C1 segment of cervical spinal cord (tissue), 14 donors: ENCODE data around the gene USP33.
A peak's percentile ranks its signal among the peaks of the same experiment; 100 is the strongest.
"Not testable (repeated sequence)": the region's sequence is repeated elsewhere in the genome, so short reads cannot be mapped to it uniquely, and the experiment has no call there.

ENCODE experiments used
- DNase-seq, 14 donors: peaks; one replicate each; lab custom pipeline; 2025; lab: John Stamatoyannopoulos, UW

The USP33 gene

DNA sequence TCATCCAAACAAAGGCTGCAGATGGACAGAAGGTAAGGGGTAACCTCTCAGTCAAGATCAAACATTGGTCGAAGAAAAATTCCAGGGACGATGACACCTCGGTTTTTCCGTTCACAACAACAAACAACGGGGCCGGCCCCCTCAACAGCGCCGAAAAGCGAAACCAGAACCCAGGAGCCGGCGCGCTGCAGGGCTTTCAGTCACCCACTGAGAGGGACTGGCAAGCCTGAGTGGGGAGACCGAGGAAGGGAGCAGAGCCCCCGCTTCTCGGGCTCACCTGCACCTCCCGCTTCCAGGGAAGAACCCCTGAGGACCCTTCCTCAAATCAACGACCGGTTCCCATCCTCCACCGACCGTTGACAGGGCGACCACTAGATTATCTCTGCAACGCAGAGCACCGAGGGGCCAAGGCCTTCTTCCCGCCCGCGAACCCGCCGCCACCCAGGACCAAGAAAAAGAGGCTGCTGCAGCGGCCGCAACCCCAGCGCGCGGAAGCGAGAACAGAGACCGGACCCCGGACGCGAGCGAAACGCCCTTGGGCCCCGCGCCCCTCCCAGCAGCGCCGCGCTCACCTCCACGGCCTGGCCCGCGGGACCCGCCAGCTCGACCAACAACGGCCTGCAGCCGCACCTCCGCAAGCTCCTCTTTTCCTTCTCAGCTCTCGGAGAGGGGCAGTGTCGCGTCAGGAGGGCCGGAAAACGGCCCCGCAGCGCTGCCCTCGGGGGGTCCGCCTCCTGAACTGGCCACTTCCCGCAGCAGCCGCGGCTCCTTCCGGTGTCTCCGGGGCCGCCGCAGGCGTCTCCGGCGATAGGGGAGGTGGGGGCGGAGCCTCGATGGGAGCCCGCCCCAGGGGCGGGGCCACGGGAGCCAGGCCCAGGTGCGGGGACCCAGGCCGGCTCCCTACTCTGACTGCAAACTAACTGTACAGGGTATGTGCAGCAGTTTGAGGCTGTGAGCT, at the start of gene USP33:
Gene USP33, minus strand, starts transcription at position 782 of the 958 bp plus-strand sequence. CDS start 18,155 bp downstream, outside the sequence.
- DNase-seq, result peak; percentile 8 to 89 (median 71)

- DNase-seq, result no peak
Observed at GRCh38 chr1:77803371-77803770, 43.7 kb upstream of the USP33 start.

DNA sequence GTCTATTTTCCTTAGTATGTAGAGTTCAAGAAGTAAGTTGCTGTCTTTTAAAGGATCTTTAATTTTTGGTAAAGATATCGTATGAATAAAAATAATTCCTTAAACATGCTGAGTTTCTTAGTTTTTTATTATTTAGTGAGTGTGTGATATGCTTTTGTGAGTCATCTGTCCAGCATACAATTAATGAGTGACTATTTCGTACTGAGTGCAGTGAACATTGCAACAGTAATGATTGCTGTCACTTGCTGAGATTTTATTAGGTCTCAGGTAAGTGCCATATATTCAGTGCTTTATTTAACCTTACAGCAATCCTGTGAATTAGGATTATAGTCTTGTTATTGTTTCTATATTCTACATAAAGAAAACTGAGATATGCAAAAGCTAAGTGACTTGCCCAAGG, 42.4 kb upstream of the USP33 start:
- DNase-seq, result no peak

DNA sequence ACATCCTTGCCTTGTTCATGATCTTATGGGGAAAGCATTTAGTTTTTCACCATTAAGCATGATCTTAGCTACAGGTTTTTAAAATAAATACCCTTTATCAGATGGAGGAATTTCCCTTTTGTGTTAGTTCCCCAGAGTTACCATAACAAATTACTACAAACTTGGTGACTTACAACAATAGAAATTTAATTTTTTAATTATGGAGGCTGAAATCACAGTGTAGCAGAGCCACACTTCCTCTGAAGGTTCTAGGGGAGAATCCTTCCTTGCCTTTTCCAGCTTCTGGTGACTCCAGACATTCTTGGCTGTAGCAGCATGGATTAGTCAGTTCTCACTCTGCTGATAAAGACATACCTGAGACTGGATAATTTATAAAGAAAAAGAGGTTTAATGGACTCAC, 38.3 kb upstream of the USP33 start:
- DNase-seq, result no peak

- peak in 10 of 14 donors; percentile 0 to 43 (median 24) for DNase-seq
Observed at GRCh38 chr1:77796695-77797405, 37.2 kb upstream of the USP33 start.

DNA sequence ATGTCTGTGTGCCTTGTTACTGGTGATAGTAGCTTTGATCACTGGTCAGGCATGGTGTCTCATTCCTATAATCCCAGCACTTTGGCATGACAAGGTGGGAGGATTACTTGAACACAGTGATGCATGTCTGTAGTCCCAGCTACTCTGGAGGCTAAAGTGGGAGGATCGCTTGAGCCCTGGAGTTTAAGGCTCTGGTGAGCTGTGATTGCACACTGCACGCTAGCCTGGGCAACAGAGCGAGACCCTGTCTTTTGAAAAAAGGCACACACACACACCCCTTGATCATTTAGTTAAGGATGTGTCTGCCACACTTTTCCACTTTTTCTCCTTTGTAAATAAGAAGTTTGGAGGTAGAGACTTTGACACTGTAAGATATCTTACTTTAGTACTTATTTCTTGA, 34.9 kb upstream of the USP33 start:
- DNase-seq, result no peak

GRCh38 chr1:77786093-77786741, 26.6 kb upstream of the USP33 start:
- DNase-seq, result not testable (repeated sequence)

- DNase-seq, result no peak
Observed at GRCh38 chr1:77783141-77783540, 23.5 kb upstream of the USP33 start.

DNA sequence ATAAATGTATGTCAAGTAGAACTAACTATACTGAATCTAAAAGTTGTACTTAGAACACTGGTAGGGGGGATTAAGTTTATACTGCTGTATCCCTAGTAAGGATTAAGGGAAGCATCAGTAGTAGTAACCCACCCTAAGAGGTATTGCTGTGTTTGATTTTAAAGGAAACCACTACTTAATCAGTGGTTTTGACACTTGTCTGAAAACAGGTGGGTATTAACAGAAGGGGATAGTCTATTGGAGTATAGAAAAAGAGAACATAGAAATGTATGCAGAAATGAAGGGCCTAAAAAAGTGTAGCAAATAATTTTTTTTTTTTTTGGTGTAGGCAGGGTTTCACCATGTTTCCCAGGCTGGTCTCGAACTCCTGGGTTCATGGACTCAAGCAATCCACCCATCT, 22.0 kb upstream of the USP33 start:
- DNase-seq, result no peak

- peak; percentile 27 to 96 (median 81) for DNase-seq
Observed at GRCh38 chr1:77779529-77780281, 20.1 kb upstream of the USP33 start, which contains the start of gene MIGA1. Gene MIGA1, plus strand, starts transcription at chr1:77779649. Its CDS starts 3,604 bp downstream, at chr1:77783253.

- DNase-seq, result no peak
Observed at GRCh38 chr1:77776007-77776700, 16.5 kb upstream of the USP33 start.

DNA sequence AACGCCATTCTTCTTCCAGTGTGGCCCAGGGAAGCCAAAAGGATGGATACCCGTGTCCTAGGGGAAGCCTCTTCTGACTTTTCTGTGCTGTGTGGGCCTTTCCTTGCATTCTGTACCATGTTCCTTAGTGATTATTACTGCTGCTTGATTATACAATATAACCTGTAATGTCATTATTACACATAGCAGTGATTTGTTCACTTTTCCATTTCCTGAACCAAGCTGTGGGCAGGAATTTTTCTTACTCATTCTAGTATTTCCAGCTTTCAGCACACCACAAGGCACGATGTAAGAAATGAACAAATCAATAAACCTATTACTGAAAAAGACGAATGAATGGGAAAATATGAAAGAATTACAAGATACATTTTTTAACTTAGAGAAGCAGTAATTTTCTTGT, 8.4 kb upstream of the USP33 start:
- DNase-seq, result no peak

- DNase-seq, result no peak
Observed at GRCh38 chr1:77762072-77762476, 2.4 kb upstream of the USP33 start.

DNA sequence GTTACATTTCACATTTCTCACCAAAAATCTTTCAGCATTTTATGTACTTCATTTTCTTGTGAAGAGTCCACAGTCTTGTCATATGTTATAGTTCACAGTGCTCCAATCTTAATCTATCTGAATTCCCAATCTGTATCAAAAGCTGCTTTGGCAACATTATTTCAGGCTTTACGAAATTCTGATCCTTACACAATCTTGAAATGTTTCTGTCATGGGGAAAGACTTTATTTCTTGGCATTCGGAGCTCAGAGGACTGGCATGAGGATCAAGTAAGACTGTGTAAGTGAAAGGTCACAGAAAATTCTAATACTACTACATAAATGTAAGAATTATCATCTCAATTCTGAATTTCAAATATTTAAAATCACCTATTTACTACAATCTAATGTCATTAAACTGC, 2.0 kb downstream of the USP33 start:
- DNase-seq, result no peak

- DNase-seq, result no peak
Observed at GRCh38 chr1:77757066-77757584, 2.5 kb downstream of the USP33 start.

DNA sequence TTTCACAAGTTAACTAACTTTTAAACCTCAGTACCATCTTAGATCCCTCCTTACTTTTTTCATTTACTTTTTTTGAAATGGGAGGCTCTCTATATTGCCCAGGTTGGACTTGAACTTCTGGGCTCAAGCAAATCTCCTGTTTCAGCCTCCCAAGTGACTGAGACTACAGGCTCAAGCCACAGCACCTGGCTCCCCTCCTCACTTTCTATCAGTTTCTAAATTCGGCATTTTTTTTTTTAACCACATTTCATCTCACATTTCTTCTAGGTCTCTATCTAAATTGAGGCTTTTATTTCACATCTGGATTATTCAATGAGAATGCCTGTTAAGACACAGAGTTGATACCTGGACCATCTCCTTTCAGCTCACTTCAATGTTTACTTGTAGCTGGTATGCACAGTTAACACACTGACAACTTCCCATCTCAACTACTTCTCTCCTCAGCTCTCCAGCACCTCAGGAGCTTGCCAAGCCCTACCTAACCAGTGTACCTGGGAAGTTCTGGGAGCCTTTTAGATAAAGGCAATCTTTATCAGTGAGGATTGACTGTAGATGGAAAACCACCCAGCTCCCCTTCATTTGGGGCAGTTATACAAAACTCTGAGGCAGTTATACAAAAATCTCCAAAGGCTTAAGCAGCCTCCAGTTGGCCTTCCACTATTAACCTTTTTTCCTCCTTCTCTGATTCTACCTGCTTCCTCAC, 3.4 kb downstream of the USP33 start:
- DNase-seq, result no peak

DNA sequence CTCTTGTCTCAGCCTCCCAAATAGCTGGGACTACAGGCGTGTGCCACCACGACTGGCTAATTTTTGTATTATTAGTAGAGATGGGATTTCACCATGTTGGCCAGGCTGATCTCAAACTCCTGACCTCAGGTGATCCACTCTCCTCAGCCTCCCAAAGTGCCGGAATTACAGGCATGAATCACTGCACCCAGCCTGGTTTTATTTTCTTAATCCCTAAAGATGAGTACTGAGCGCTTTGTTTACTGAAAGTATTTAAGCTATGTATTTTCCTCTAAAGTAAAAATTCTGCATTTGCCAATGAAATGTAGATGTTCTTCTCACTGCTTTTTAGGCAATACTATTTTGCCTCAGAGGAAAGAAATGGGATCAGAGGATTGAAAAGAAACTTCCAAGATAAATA, 10.2 kb downstream of the USP33 start:
- DNase-seq, result not testable (repeated sequence)

DNA sequence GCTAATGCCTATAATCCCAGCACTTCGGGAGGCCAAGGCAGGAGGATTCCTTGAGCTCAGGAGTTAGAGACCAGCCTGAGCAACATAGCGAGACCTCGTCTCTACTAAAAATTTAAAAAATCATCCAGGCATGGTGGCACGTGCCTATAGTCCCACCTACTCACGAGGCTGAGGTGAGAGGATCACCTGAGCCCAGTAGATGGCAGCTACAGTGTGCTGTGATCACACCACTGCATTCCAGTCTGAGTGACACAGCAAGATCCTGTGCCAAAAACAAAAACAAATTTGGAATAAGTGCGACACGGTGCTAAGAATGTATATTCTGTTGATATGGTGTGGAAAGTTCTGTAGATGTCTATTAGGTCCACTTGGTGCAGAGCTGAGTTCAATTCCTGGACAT, 15.1 kb downstream of the USP33 start:
- no peak for DNase-seq

DNA sequence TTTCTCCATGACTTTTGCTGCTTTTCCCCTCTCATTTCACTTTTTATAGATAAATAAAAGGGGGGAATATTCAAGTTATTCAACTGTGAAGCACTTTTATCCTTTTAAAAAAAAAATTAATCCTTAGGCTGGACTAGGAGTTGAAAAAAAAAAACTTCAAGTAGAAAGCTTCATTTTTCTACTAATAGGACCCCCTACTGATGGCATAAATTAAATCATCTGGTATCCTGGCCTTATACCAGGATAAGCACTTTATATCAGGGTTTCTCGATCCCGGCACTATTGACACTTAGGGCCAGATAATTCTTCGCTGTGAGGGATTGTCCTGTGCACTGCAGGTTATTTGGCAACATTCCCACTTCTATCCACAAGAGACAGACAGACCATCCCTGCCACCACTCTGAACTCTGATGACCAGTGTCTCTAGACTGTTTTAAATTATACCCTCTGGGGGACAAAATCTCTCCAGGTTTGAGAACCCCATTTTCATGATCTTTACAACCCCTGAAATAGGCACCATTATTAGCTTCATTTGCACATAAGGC, 17.6 kb downstream of the USP33 start:
- no peak for DNase-seq
